IgD-negative memory B cell (primary cell): ENCODE data around the gene CCNG2. TPM values are rescaled to one million over a fixed set of nuclear protein-coding genes. Genes with fewer than 3 reads are reported as not detected.
A peak's percentile ranks its signal among the peaks of the same experiment; 100 is the strongest.

Source experiments
- H3K27ac Mint-ChIP-seq, 3 donors: one replicate each; pipeline ENCODE4 v1.8.0; 2020 to 2022; ENCODE audit warnings: mild to moderate bottlenecking in 3 of 3, mixed read lengths in 3 of 3, moderate library complexity in 1 of 3
- H3K27me3 Mint-ChIP-seq: one replicate; pipeline ENCODE4 v1.8.0; 2021; ENCODE audit warnings: mixed read lengths
- H3K36me3 Mint-ChIP-seq: one replicate; pipeline ENCODE4 v1.8.0; 2020; ENCODE audit warnings: mild to moderate bottlenecking, mixed read lengths
- H3K4me1 Mint-ChIP-seq, 3 donors: one replicate each; pipeline ENCODE4 v1.8.0; 2020 to 2022; ENCODE audit warnings: mixed read lengths in 3 of 3, mild to moderate bottlenecking in 1 of 3
- H3K4me3 Mint-ChIP-seq, 4 donors: one replicate each; pipeline ENCODE4 v1.8.0; 2020 to 2022; ENCODE audit warnings: mild to moderate bottlenecking in 4 of 4, mixed read lengths in 4 of 4, moderate library complexity in 3 of 4
- H3K9me3 Mint-ChIP-seq, 3 donors: one replicate each; pipeline ENCODE4 v1.8.0; 2020 to 2021; ENCODE audit warnings: mixed read lengths in 3 of 3, mild to moderate bottlenecking in 1 of 3
- polyA plus RNA-seq: library from polyadenylated mRNA; unstranded; fragments of 300-500 nt; fragmentation: Illumina TruSeq; gene quantifications from one replicate; pipeline ENCODE4 v1.2.3, GENCODE V29; 2021

The CCNG2 gene
- polyA plus RNA-seq, 1 donor from 2014 or later = 39.7 TPM

DNA sequence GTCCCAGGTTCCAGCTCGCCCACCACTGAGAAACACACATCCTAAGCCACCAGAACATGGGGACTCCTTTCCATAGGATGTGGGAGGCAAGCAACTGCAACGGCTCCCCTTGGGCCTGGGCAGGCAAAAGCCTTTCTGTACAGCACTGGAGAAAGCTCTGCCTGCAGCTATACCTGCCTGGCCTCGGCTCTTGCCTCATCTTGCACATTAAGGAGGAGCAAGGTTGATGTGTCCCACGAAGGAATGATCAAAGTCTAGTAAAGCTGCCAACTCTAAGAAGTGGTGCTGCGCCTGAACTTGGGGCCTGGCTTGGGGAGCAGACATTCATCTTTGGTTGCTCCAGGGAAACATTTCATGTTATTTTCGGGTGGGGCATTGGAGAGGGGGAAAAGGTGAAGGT, 19.6 kb downstream of the CCNG2 start:
- Mint-ChIP-seq H3K4me3 (no peak overlapping the region), H3K9me3 (no peaks in the 10 kb centered on the region), H3K4me1 (peaks cover 0 to 4% (median 0%) of the 10 kb centered on the region in 3 donors), H3K36me3 (peaks cover 3% of the 10 kb centered on the region), H3K27me3 (no peaks in the 10 kb centered on the region), H3K27ac (no peak overlapping the region)

DNA sequence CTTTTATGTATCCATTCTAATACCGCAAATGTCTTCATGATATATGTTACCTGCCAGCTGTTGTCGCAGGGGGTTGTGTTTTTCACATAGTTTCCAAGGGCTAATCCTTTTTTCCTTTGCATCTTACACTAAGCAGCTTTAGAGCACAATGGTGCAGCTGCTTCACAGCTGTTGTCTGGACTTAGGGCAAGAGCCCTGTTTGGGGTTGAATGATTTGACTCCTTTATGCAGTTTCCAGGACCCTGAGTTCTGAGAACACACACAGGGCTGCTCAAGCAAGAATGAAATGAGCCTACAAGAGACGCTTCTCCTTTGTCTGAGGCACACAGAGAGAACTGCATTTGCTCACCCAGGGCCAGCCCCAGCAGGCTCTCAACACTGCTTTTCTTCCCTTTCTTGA, 20.2 kb downstream of the CCNG2 start:
- H3K36me3 Mint-ChIP-seq = peaks cover 3% of the 10 kb centered on the region
- peak overlapping the region in 1 of 3 donors; percentile 47 for H3K27ac Mint-ChIP-seq

DNA sequence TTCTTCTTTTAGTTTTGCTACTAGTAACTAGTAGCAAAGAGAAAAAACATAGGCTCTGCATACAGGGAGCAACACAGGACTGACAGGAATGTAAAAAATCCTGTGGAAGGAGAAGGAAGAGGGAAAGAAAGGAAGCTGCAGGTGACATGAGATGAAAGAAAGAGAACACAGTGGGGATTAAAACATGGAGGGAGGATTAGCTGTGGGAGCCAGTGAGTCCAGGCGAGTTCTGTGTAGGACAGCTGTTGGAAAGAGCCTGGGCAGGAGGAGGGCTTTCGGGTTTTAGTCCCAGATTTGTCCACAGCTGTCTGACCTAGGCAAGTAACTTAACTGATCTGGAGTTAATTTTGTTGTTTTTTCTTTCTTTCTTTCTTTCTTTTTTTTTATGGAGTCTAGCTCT, 21.6 kb downstream of the CCNG2 start:
- peaks cover 0 to 6% (median 0%) of the 10 kb centered on the region in 3 donors for H3K4me1 Mint-ChIP-seq
- H3K36me3 Mint-ChIP-seq = peaks cover 6% of the 10 kb centered on the region
- H3K4me3 Mint-ChIP-seq = no peak overlapping the region
- H3K27me3 Mint-ChIP-seq = no peaks in the 10 kb centered on the region
- no peaks in the 10 kb centered on the region for H3K9me3 Mint-ChIP-seq
- H3K27ac Mint-ChIP-seq = no peak overlapping the region

More for the DNA sequence above, 20.2 kb downstream of the CCNG2 start:
- Mint-ChIP-seq H3K9me3 (no peaks in the 10 kb centered on the region), H3K27me3 (no peaks in the 10 kb centered on the region), H3K4me3 (no peak overlapping the region), H3K4me1 (peaks cover 0 to 4% (median 0%) of the 10 kb centered on the region in 3 donors)

DNA sequence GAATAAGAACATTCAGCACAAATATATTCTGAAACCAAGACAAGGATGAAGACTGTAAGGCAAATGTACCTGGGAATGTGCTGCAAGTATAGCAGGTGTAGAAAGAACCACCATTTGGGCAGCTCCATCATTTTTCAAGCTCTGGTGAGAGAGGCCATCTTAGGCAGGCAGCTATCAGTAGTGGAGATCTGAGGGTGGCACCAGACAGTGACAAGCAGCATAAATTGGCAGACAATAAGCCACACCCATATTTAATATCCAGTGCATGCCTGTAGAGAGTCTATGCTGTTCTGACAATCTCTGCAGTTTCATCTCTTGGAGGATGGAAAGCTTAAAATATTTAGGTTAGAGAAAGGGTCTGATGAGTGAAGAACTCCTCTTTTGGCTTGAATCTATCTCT, 22.5 kb downstream of the CCNG2 start:
- H3K27me3 Mint-ChIP-seq = no peaks in the 10 kb centered on the region
- H3K9me3 Mint-ChIP-seq = no peaks in the 10 kb centered on the region
- H3K4me1 Mint-ChIP-seq = peaks cover 0 to 4% (median 0%) of the 10 kb centered on the region in 3 donors
- peaks cover 8% of the 10 kb centered on the region for H3K36me3 Mint-ChIP-seq
- H3K4me3 Mint-ChIP-seq = no peak overlapping the region
- no peak overlapping the region for H3K27ac Mint-ChIP-seq

DNA sequence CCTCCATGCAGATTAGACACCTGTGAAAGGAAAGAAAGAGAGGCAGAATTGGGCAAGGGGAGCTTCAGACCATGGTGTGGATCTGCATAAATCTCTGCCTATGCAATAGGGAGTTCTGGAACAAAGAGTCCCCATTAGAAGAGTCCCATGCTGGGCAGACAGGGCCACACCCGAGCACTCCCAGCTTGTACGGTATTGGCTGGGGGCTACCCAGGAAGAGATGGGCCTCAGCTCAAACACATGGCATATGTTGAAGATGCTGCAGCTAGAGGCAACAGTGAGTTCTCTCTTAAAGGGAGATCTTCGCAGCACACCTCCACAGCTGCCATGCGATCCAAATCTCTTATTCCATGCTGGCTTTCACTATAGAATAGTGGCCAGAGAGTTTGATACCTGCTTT, 24.7 kb downstream of the CCNG2 start:
- no peaks in the 10 kb centered on the region for H3K27me3 Mint-ChIP-seq
- H3K4me3 Mint-ChIP-seq = no peak overlapping the region
- H3K4me1 Mint-ChIP-seq = peaks cover 0 to 2% (median 0%) of the 10 kb centered on the region in 3 donors
- H3K36me3 Mint-ChIP-seq = peaks cover 9% of the 10 kb centered on the region
- no peaks in the 10 kb centered on the region for H3K9me3 Mint-ChIP-seq
- H3K27ac Mint-ChIP-seq = no peak overlapping the region

DNA sequence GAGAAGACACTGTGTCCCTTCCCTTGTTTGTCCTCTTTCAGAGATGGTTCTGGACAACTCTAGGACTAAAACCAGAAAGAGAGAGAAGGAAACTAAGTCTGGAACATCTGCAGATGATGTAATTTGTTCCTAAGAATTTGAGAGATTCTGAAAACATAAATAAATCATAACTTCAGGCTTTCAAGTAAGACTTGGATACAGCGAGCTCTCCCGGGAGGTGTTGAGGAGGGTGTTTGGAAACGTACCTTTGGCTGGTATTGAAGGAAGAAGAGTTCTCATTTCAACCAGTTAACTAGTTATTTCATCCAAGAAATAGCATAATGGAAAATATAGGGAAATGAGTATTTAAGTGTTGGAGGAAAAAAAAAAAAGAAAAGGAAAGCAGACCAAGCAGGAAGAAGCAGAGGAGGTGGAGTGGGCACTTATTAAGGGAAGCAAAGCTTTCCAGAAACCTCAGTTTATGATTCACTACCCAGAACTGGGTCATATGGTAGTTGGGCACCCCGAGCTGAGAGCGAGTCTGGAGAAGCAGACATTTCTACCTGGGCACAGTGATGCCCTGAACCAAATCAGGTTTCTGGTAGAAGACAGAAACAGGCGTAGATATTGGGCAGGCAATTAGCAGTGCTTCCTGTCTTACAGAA, 26.9 kb downstream of the CCNG2 start:
- Mint-ChIP-seq H3K27me3 (no peaks in the 10 kb centered on the region), H3K4me1 (peaks cover 0 to 2% (median 2%) of the 10 kb centered on the region in 3 donors), H3K4me3 (no peak overlapping the region), H3K9me3 (no peaks in the 10 kb centered on the region), H3K27ac (no peak overlapping the region), H3K36me3 (peaks cover 6% of the 10 kb centered on the region)

DNA sequence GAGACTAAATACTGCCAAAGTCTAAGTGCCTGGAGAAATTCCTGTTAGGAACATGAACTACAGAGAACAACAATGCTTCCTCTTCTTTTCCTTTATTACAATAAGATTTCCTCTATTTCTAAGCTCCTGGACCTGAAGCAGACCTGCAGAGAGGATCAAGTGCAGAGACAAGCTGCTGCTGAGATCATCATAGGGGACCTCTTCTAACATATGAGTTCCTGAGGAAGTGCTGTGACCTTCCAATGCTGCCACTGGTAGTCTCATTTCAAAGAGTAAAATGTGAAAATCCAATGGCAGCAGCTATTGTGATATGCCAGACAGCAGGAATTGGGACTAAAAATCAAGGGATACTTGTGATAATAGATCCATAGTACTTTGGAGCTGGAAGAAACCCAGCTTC, 28.0 kb downstream of the CCNG2 start:
- Mint-ChIP-seq H3K4me1 (peaks cover 0 to 2% (median 2%) of the 10 kb centered on the region in 3 donors), H3K9me3 (no peaks in the 10 kb centered on the region), H3K27me3 (no peaks in the 10 kb centered on the region), H3K4me3 (no peak overlapping the region), H3K27ac (no peak overlapping the region), H3K36me3 (peaks cover 7% of the 10 kb centered on the region)

DNA sequence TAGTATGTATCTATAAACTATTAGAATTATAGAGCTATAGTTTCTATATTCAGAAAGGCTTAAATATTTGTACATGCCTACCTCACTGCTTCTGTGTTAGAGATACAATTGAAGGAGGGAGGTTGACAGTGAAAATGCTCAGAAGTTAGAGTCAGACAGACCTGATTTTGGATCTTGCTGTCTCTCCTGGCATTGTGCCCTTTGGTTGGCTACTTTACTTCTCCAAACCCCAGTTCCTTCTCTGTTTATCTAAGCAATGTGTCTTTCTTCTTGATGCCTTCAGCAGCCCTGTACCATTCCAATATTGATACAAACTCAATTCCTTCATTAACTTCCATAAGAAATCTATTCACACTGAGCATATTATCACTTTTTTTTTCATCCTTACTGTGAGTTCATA, 28.7 kb downstream of the CCNG2 start:
- no peaks in the 10 kb centered on the region for H3K27me3 Mint-ChIP-seq
- no peak overlapping the region for H3K4me3 Mint-ChIP-seq
- peaks cover 0 to 2% (median 2%) of the 10 kb centered on the region in 3 donors for H3K4me1 Mint-ChIP-seq
- no peak overlapping the region for H3K27ac Mint-ChIP-seq
- H3K9me3 Mint-ChIP-seq = no peaks in the 10 kb centered on the region
- H3K36me3 Mint-ChIP-seq = peaks cover 7% of the 10 kb centered on the region

DNA sequence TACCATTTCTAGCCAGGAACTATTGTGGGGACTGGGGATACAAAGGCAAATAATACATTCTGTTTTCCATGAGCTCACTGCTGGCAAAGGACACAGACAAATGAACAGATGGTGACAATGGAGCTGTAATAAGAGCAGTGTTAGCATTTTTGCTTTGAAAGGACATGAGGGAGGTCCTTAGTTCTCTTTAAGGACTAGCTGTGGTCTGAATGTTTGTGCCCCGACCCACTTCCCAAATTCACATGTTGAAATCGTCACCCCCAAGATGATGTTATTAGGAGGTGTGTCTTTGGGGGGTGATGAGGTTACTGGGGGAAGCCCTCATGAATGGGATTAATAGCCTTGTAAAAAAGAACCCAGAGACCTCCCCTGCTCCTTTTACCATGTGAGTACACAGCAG, 30.3 kb downstream of the CCNG2 start:
- Mint-ChIP-seq H3K4me3 (no peak overlapping the region), H3K27ac (no peak overlapping the region), H3K4me1 (peaks cover 0 to 2% (median 2%) of the 10 kb centered on the region in 3 donors), H3K36me3 (peaks cover 7% of the 10 kb centered on the region), H3K27me3 (no peaks in the 10 kb centered on the region), H3K9me3 (no peaks in the 10 kb centered on the region)

DNA sequence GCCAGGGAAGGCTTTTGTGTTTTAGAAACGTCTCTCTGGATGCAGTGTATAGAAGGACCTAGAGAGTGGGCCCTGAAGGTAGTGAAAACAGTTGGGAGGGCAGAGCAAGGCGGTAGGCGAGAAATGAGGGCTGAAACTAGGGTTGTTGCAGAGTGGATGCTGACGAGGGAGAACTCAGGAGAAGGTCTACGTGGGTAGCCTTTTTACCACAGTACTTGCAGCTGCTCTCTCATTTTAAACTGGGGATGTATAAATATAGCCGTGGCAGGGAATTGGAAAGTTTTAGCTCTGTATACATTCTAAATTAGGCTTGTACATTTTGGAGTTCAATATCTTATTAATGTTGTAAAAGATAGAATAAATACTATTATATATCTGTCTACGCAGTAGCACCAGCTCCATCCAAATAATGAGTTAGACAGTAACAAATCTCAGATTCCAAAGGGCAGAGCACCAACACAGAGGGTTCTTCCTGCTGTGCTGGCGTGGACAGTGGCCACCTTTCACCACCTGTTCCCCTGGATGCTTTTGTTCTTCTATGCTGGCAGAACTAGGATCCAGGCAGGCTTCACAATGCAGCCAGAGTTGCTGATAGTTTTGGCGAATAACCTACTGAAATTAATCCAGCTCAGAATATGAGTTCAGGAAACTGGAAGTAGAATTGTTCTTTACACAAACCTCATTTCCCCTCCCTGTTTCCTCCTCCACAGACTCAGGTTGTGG, 31.7 kb downstream of the CCNG2 start:
- H3K9me3 Mint-ChIP-seq = no peaks in the 10 kb centered on the region
- H3K4me3 Mint-ChIP-seq = no peak overlapping the region
- peaks cover 4% of the 10 kb centered on the region for H3K36me3 Mint-ChIP-seq

DNA sequence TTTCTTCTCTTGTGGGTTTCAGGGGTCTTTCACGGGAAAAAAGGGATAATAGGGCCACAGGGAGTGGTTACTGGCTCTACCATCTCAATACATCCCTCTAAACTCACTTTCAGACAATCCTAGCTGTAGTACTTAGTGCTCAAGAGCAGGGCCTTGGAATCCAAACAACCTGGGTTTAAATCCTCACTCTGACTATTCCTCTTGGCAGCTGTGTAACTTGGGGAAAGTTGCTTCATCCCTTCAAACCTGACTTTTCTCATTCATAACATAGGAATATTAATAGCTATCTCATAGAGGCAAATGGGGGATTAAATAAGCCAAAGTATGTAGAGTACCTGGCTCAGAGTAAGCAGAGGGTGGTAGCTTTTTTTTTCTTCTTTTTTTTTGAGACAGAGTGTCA, 32.4 kb downstream of the CCNG2 start:
- no peak overlapping the region for H3K27ac Mint-ChIP-seq
- H3K36me3 Mint-ChIP-seq = peaks cover 3% of the 10 kb centered on the region
- no peaks in the 10 kb centered on the region for H3K27me3 Mint-ChIP-seq
- no peaks in the 10 kb centered on the region for H3K9me3 Mint-ChIP-seq
- peaks cover 13 to 15% (median 13%) of the 10 kb centered on the region in 3 donors for H3K4me1 Mint-ChIP-seq
- H3K4me3 Mint-ChIP-seq = no peak overlapping the region

More for the DNA sequence above, 31.7 kb downstream of the CCNG2 start:
- H3K27me3 Mint-ChIP-seq = no peaks in the 10 kb centered on the region
- H3K4me1 Mint-ChIP-seq = peaks cover 7 to 8% (median 7%) of the 10 kb centered on the region in 3 donors
- no peak overlapping the region for H3K27ac Mint-ChIP-seq

DNA sequence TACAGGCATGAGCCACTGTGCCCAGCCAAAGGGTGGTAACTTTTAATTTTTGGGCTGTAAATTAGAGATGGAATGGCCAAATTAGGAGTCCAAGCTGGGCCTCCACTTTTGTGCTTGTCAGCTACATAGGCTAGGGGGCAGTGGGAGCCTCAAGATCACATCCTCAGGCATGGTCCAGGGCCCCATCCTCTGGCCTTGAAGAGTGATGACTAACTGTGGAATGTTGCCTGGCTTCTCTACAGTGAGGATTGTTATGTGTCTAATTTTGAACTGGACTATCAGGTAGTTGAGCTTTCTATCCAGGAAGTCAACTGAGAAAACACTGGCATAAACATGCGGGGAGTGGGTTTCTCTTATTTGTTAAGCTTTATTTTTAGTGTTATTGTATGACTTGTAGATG, 33.0 kb downstream of the CCNG2 start:
- Mint-ChIP-seq H3K4me1 (peaks cover 17 to 20% (median 18%) of the 10 kb centered on the region in 3 donors), H3K36me3 (peaks cover 1% of the 10 kb centered on the region), H3K9me3 (no peaks in the 10 kb centered on the region), H3K27ac (no peak overlapping the region), H3K4me3 (no peak overlapping the region), H3K27me3 (no peaks in the 10 kb centered on the region)

DNA sequence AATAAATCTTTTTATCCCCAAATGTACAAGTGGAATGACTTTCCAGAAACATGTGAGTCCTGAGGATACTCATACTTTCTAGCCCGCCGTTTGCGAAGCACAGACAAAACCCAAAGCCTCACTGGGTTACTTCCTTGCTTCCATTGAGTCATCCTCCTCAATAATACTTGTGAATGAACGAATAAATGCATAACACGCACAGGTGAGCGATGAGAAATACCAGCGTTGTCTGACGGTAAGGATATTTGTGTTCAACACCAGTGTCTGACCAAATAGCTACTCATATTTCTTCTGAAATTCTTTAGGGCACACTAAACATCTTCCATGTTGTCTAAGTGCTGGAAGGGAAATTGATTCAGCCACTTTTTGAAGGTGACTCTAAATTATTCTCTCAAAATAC, 36.0 kb downstream of the CCNG2 start:
- peaks cover 1% of the 10 kb centered on the region for H3K36me3 Mint-ChIP-seq
- H3K27me3 Mint-ChIP-seq = no peaks in the 10 kb centered on the region
- peak overlapping the region; percentile 78 to 98 (median 96) for H3K4me3 Mint-ChIP-seq
- peaks cover 25 to 46% (median 38%) of the 10 kb centered on the region in 3 donors for H3K4me1 Mint-ChIP-seq
- H3K9me3 Mint-ChIP-seq = no peaks in the 10 kb centered on the region
- peak overlapping the region; percentile 78 to 96 (median 90) for H3K27ac Mint-ChIP-seq

DNA sequence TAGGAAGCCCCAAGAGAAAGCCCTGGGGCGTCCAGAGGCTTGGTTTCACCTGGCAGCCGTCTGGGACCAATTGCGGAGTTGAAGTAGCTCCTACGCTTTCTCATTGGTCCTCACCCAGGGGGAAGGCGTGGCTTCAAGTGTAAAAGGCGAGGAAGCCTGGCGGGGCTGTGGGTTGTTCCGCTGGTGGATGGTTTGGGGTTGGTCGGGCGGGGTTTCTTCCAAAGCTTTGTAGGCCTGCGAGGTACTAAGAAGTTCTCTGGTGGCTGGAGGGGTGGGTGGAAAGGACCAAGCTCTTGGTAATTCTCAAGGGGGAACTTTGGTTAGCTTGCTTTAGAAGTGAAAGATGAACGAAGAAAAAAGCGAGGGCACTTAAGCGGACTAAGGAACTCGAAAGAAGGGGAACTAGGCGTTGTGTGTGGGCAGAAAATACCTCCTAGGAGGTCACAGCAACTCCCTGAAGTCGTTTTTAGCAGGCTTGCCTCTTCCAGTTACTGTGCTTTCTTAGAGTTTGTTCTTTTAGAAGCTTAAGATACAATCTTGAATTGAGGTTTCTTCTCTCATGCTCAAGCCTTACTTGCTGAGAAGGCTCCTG, 36.6 kb downstream of the CCNG2 start:
- Mint-ChIP-seq H3K4me3 (peak overlapping the region; percentile 78 to 98 (median 96)), H3K9me3 (no peaks in the 10 kb centered on the region), H3K36me3 (peaks cover 1% of the 10 kb centered on the region), H3K27ac (peak overlapping the region; percentile 78 to 96 (median 90)), H3K4me1 (peaks cover 25 to 46% (median 36%) of the 10 kb centered on the region in 3 donors), H3K27me3 (no peaks in the 10 kb centered on the region)

DNA sequence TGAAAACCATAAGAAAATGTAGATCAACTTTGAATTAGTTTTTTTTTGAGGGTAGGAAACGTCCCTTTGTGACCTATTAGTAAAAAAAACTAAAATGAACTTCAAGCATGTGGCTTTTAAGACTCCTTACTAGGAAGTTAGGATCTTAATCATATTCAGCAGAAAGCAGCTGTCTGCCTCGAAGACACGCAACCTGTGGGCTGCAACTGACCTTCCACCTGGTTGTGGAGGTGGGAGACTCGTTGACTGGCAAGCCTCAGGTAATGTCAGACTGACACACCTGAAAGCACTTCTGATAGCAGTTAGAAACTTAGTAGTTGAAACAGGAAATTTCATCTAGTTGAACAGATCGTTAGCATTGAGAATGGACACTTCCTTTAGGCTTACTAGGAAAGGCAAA, 37.4 kb downstream of the CCNG2 start:
- Mint-ChIP-seq H3K27ac (peak overlapping the region; percentile 78 to 96 (median 90)), H3K36me3 (no peaks in the 10 kb centered on the region)

More for the DNA sequence above, 37.4 kb downstream of the CCNG2 start:
- H3K27me3 Mint-ChIP-seq = no peaks in the 10 kb centered on the region
- no peaks in the 10 kb centered on the region for H3K9me3 Mint-ChIP-seq
- peaks cover 25 to 46% (median 36%) of the 10 kb centered on the region in 3 donors for H3K4me1 Mint-ChIP-seq
- peak overlapping the region; percentile 78 to 98 (median 96) for H3K4me3 Mint-ChIP-seq
